DMS53 treated with DMSO at 0.1 percent for 48 hours (cell line): ENCODE data around the gene ROR1.
"Not testable (repeated sequence)": the region's sequence is repeated elsewhere in the genome, so short reads cannot be mapped to it uniquely, and the experiment has no call there.

Experiments
- DNase-seq: peaks from one replicate; lab custom pipeline; 2025; ENCODE audit not compliant: unreplicated experiment; lab: John Stamatoyannopoulos, UW

ROR1 gene

DNA sequence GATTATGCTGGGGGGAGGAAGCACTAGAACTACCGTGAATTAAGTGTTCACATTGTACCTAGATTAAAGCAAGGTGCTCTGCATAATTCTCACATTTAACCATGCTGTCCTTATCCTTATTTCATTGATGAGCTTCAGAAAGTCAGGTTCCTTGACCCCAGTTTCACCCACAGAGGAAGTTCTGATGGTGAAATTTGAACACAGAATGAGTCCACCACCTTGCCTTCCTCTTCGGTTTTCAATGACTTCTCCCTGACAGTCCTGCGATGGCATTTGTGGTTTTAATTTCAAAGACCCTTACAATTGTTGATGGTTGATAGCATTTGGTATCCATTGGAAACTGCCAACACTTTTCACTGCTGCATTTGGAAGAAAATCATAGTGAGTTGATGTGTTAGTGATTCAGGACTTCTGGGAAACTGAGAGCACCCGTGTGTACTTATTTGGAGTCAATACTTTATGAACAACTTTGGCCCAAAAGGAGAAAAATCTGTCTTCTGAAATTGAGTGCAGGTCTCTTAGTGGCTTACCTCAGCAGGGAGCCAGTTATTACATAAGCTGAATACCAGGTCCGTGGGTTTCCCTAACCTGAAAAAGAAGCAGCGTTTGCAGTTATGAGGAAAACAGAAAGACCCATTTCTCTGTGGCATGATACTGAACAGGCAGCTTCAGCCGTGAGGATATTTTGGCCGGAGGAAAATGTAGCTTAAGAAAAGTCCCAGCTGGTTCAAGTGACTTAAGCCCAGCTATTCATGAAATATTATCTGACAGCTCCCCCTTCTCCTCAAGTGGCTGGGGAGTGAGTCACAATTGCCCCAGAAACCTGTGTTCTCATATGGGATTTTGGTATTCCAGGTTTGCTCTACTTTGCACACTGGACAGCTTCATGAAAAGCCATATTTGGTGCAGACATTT, 47.5 kb downstream of the ROR1 start:
- DNase-seq = no peak

DNA sequence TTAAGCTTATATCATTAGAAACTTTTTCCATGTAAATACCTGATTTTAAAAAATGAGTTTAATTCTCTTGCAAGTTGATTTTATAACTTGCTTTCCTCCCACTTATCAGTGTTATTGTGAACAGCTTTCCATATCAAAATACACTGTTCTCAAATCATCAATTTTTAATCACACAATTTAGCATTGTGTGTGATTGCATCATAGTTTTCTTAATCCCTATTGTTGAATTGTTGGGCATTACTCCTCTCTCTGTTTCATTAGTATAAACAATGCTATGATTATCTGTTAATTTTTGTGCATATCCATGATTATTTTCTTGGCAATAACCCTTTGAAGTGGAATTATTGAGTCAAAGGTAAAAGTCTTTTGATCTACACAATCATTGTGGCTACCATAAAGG, 48.7 kb downstream of the ROR1 start:
- no peak for DNase-seq

DNA sequence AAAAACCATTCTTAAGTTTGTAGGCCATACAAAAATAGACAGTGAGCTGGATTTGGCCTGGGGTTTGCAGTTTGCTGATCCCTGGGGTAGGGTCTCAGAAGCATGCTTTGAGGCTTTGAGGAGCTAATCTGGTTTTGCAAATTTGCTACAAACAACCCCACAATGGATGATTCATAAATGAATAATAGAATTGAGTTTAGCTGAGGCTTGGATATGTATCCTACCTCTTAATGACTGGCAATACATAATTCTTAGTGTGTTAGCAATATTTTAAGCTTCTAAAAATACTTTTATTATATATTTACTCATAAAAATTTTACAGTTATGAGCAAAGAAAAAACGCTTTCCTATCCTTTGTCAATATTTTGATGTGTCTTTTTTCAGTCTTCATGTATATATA, 50.6 kb downstream of the ROR1 start:
- no peak for DNase-seq

DNA sequence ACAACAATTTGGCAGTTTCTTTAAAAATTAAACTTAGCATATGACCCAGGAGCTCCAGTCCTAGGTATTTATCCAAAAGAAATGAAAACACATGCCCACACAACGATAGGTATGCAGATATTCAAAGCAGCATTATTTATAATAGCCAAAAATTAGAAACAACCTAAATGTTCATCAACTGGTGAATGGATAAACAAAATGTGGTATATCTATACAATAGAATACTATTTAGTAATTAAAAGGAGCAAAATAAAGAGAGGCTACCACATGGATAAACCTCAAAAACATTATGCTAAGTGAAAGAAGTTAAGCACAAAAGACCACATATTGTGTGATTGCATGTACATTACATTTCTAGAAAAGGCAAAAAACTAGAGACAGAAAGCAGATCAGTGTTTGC, 51.3 kb downstream of the ROR1 start:
- DNase-seq = no peak

DNA sequence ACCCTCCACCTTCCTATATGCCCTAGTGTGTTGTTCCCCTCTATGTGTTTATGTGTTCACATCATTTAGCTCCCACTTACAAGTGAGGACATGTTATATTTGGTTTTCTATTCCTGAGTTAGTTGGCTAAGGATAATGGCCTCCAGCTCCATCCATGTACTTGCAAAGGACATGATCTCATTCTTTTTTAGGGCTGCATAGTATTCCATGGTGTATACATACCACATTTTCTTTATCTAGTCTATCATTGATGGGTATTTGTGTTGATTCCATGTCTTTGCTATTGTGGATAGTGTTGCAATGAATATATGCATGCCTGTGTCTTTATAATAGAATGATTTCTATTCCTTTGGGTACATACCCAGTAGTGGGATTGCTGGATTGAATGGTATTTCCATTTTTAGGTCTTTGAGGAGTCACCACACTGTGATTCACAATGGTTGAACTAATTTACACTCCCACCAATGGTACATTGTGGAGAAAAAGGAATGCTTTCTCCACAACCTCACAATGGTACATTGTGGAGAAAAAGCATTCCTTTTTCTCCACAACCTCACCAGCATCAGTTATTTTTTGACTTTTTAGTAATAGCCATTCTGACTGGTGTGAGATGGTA, 52.5 kb downstream of the ROR1 start:
- not testable (repeated sequence) for DNase-seq

DNA sequence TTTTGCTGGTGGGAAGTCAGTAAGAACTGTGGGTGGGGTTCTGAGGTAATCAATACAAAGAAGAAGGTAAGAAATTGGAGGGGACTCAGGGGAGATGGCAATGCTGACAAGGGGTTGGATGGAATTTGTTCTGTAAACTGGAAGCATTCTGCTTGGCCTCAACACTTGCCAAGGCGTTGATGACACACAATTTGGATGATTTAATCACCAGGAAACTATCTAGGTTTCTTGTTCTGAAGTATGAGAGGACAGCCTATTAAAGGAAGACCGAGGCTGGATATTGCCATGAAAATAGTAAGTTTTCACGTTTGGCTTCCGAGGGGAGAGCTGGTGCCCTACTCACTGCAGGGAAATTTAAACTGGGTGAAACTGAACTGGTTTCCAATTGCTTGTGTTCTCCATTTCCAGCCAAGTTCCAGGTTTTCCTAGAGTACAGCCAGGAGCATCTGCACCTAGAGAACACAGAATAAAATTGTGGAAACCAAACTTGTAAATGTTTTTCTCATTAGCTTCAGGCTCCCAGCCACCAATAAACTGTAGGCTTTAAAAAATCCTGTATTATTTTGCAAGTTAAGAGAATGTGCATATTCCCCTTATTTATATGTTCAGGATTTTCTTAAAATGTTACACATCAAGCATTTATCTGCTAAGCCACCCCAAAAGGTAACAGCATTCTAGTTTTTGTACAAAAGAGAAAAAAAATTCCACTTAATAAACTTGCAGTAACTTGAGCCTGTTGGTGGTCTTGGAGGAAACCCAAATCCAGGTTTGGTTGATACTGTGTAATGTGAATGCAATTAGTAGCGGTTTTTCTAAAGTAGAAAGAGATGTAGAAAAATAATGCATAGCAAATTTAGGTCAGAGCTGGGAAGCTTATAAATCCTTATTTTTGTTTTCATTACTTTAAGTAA, 53.8 kb downstream of the ROR1 start:
- DNase-seq = no peak

DNA sequence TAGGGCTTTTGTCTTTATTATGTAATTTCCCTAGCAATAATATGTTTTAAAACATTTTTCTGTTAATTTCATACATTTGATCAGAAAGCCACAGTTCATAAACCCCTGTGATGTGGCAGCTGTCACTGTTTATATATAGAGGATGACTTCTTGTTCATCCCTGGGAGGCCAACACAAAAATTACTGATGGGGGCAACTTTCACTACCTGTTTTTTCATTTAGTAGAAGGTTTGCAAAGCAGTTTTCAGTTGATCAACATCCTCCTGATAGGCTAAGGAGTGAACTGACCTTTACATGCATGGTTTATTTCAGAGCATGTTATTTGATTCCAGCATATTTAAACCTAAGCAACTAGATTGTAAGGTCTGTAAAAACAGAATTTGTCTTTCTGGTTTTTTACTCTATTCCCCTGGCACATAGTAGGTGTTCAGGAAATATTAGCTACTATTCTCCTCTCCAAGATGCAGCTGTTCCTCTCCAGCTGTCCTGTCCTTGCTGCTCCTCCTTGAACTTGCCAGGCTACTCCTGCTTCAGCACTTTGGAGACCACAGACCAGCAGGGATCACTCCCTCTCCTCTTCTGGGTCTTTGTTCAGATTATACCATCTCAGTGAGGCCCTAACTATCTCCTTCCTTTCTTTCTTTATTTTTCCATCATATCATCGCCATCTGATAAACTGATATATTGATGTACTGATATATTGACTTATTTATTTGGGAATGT, 54.7 kb downstream of the ROR1 start:
- no peak for DNase-seq

DNA sequence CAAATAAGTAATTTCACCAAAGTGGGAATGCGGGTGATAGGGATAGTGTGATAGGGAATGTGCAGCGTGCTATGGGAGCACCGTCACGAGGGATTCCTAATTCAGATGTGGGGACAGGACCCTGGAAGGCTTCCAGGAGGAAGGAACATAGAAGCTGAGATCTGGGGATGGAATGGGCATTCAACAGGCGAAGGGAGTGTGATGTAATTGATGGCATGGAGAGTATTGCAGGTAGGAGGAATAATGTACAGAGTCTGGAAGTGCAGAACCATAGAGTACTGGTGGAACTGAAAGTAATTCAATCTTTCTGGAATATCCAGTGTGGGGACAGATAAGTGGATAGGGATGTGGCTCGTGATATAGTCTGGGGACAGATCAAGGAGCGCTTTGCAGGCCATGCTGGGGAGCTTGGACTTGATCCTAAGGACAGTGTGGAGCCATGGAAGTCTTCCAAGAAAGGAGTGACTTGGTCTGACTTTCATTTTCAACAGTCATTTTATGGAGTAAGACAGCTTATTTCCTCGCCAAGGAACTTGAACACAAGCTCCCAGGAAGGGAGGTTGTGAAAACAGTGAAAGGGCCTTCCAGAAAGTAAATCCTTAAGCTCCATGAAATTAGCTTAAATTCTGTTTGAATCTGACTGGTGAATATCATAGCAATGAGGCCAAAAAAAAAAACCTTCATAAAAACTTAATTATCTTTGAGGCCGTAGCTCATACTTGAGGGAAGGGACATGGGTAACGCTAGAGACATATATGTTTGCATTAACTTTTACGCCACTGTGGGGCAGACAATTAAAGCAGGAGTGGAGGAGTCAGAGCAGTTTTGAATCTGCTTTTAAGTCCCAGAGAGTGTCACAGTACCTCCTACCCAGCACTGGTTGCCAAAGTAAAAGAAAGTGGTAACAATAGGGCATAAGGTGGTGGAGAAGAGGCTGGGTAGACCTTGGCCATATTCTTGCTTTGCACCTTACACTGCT, 55.8 kb downstream of the ROR1 start:
- no peak for DNase-seq

DNA sequence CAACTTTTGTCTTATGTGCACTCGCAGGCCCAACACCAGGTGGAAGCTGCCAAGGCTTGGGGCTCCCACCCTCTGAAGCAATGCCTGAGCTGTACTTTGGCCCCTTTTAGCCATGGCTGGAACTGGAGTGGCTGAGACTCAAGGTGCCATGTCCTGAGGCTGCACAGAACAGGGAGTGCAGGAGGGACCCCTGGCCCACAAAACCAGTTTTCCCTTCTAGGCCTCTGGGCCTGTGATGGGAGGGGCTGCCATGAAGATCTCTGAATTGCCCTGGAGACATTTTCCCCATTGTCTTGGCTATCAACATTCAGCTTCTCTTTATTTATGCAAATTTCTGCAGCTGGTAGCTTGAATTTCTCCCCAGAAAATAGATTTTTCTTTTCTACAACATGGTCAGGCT, 57.6 kb downstream of the ROR1 start:
- DNase-seq = no peak

DNA sequence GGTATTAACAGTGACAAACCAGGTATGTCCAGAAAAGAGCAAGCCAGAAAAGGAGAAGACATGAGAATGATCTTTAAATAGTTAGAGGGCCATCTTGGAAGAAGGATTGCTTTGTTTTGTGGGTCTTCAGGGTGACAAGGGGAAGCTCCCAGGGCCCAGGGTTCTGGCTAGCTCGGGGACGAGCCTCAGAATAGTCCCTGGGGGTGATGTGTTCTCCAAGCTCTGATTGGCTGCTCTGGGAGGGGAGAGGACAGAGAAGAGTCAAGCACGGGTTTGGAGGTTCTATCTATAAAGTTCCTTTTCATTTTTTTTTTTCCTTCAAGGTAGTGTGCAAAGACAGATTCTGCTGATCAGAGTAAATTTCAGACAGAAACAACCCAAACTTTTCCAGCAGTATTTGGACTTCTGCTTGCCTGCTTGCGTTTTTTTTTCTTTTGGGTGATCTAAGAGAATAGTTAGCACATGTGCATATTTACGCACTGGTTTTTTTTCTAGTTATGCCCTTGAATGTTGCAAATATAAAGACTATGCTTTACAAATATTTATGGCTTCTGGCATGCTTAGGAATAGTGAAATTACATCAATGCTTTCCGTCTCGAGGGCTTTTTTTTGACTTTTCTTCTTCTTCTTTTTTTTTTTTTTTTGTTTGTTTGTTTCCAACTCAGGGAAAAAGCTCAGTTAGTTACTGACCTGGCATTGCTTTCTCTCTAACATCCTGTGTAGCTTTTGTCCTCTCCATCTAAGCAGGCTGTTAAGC, 59.7 kb downstream of the ROR1 start:
- DNase-seq = no peak

DNA sequence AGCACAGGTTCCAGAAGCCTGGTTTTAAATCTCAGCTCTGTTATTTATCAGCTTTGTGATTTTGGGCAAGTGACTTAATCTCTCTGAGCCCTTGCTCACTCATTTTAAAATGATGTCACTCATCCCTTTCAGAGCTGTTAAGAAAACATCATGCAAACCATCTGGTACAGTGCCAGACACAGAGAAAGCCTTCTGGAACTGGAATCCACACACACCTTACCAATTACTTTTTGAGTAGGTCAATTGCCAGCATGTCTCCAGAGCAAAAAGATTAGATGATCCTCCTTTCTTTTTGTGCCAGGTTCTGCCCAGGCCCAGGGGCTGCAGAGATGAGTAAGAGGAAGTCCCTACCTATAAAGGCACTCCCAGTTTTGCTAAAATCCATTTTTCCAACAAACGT, 61.3 kb downstream of the ROR1 start:
- DNase-seq = no peak

DNA sequence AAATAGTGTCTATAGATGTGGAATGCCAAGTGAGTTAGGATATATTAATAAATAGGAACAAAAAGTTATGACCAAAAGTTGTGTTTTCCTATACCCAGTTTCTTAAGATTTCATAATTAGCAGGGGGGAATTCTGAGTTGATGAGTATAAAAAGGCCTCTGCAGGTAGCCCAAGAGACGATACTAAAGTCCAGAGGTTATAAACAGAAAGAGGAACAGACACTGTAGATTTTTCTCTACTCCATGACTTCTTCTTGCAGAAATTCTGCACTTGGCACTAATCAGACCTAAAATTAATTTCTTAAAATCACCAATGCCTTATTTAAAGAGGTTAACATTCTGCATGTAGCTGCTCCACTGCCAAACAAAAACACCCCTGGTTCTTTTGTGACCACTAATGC, 62.6 kb downstream of the ROR1 start:
- DNase-seq = no peak

DNA sequence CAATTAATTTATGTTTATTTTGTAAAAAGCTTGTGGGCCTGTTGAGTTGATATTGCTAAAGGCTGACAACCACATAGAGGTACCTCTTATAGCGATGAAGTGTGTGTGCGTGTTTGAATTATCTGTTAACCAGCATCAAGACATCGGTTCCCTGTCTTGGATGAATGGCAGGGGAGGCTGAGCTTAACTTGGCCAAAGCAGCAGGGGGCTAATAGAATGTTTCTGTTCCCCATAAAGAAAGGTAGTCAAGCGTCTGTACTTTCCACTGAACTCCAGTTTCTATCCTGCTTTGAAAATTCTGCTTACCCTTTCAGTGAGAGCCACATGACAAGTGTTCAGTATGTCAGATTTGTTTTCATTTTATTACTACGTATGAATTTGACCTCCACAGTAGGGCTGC, 63.0 kb downstream of the ROR1 start:
- no peak for DNase-seq

DNA sequence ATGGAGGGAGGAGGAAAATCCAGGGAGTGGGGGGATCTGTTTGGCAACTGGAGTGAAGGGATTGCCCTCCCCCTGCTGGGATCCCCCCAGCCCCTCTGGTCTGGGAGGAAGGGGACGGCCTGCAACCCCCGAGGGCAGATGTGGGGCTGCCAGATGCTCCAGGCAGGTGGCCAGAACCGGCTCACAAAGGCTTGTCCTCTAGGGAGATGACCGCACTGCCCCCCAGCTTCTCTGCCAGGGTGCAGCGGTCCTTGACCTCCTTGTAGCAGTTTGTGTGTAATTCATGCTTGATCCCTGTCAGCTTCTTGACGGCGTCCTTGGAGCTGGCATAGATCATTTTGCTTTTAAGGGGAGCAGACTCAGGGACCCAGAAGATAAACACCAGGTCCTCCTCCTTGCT, 69.2 kb downstream of the ROR1 start:
- DNase-seq = no peak

DNA sequence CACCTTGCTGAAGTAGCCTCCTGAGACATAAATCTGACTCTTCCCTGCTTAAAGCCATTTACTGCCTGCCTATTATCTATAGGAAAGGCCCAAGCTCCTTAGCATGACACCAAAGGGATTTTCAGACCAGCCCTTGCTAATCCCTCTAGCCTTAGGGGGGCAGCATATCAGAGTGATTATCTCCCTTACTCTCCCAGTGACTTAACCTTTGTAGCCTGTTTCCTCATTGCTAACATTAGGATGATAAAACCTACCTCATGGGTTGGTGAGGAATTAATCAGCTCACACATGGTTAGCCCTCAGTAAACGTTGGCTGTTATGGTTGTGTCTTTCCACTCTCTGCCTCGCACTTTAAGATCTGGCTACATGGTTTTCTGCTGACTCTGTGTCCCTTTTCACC, 70.1 kb downstream of the ROR1 start:
- no peak for DNase-seq

DNA sequence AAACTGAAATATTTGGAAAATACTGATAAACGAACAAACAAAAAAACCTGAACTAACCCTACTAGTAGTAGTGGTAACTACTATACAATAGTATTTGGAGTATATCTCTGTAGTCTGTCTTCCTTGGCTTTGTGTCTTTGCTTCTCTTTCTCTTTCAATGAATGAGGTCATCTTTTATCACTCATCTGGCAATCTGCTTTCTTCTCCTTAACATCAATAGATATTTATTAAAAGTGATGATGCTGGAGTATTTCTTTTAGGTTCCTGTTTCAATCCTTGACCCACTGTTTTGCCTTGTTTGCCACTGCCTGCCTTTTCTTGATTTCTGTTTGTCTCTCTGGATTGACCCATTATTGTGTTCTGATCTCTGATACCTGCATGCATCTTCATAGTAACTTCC, 71.5 kb downstream of the ROR1 start:
- no peak for DNase-seq

DNA sequence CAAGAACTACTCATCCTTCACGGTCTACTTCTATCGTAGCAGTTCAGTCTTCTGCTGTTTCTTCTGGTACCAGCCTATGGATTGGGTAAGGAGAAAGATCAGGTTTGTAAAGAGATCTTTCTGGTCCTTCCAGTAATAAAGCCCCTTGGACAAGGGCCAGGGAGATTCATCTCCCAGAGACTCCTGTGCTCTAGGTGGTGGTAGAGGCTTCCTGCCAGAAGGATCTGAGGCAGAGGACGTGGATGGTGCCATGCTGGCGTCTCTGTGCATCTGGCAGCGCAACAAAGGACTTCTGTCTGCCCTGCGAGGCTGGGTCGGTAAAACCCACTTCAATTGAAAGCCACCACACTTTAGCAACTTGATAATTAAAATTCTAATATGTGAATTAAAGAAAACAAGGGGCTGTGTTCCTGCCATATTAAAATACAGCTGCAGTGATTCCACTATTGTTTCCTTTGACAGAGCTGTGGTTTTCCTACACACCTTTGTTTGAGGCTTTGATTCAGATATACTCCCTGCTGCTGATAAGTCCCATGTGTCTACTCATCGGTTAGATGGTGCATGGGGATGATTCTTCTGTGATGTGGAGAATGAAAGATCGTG, 73.6 kb downstream of the ROR1 start:
- DNase-seq = no peak

DNA sequence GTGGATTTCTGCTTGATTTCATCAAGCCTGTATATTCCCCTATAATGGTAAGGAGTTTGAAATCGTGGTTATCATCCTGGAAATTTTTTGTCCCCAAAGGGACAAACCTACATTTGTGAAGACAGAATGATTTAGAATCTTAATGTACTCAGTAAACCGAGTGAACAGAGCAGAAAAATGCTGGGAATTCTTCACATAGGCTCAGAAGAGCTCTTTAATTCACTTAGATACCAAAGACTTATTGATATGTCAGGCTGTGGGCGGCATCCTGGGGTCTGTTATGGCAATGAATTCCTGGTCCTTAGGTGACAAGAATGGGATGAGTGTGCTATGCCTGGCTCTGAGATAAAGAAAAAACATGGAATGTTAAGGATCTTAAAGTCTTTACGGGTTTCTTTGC, 74.9 kb downstream of the ROR1 start:
- DNase-seq = no peak

DNA sequence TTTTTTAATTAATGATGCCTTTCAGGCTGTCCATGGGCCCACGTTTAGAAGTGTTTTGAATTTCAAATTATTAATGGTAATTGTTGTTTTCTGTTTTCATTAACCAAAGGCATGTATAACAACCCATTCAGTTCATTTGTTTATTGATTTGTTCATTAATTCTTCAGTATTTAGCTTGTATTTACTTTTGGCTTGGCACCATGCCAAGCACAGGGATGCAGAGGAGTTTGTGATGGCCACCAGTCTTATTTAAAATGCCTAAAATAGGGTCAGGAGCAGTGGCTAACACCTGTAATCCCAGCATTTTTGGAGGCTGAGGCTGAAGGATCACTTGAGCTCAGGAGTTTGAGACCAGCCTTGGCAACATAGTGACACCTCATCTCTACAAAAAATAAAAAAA, 75.3 kb downstream of the ROR1 start:
- DNase-seq = no peak
